Mononuclear cell (primary cell): ENCODE measurements around the gene KIF5A. TPM values are rescaled to one million over a fixed set of nuclear protein-coding genes. Genes with fewer than 3 reads are reported as not detected.
A peak's percentile ranks its signal among the peaks of the same experiment; 100 is the strongest.
"Not testable (repeated sequence)": the region's sequence is repeated elsewhere in the genome, so short reads cannot be mapped to it uniquely, and the experiment has no call there.

Source experiments
- H3K27me3 ChIP-seq: 2 replicates; pipeline ENCODE4 v1.6.0; 2011; ENCODE audit warnings: low read length, control low read depth; ENCODE audit not compliant: insufficient read depth
- H3K4me1 ChIP-seq: 2 replicates; pipeline ENCODE4 v1.5.1; 2011; ENCODE audit warnings: mild to moderate bottlenecking, low read length, control low read depth; ENCODE audit not compliant: insufficient read depth
- H3K4me3 ChIP-seq: 2 replicates; pipeline ENCODE4 v1.5.1; 2011; ENCODE audit warnings: mild to moderate bottlenecking, low read length, moderate library complexity
- H3K9me3 ChIP-seq: 2 replicates; pipeline ENCODE4 v1.5.1; 2011; ENCODE audit warnings: low read depth, mild to moderate bottlenecking, control low read depth, low read length
- total RNA-seq: library from RNA; depleted of rRNA; stranded (reverse); fragments of >200 nt; gene quantifications from one replicate; pipeline ENCODE4 v1.2.3, GENCODE V29; 2012

Gene KIF5A
- 0.21 TPM for total RNA-seq

DNA sequence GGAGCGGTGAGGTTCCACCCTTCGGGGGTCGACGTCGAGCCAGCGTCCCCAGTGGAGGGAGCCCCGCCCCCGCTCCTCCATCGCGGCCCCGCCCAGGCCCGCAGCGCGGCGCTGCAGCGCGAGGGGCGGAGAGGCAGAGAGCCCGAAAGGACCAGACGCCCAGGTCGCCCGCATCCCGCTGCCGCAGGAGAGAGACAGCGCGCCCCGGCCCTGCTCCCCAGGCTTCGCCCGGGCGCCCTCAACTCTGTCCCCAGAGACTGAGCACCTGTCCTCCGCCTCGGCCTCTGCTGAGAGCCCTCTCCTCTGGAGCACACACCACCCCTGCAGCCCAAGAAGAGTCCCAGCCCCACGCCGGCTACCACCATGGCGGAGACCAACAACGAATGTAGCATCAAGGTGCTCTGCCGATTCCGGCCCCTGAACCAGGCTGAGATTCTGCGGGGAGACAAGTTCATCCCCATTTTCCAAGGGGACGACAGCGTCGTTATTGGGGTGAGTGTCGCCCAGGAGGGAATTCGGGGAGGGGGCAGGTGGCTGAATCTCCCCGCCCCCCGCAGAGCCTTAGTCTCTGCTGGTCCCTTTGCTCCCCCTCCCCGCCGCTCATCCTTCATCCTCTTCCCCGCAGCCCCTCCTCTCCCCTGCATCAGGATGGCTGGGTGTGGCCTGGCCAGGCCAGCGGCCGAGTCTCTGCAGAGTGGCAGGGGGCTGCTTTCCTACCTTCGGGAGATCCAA, at the start of gene KIF5A:
TSS of gene KIF5A (plus strand) at position 136 of the 732 bp plus-strand sequence. CDS start at position 364, 228 bp downstream.
- Histone ChIP-seq H3K9me3 (no peaks in the 10 kb centered on the region), H3K4me3 (peak within 1 kb of the TSS; percentile 21), H3K27me3 (peaks cover 27% of the 10 kb centered on the region), H3K4me1 (peaks cover 16% of the 10 kb centered on the region)

DNA sequence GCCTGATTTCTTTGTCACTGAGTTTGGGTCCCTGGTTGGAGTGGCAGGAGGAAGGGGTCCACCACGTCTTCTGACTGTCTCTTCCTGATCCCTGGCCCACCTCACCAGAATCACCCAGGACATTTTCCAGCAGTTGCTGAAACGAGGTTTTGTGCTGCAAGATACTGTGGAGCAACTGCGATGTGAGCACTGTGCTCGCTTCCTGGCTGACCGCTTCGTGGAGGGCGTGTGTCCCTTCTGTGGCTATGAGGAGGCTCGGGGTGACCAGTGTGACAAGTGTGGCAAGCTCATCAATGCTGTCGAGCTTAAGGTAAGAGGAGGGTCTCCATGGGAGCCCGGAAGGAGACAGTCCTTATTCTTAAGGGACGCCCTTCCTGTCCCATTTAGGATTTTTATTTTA, 49.6 kb upstream of the KIF5A start:
- no peak overlapping the region for H3K4me3 ChIP-seq
- no peaks in the 10 kb centered on the region for H3K4me1 ChIP-seq
- H3K27me3 ChIP-seq, result no peaks in the 10 kb centered on the region
- H3K9me3 ChIP-seq, result no peaks in the 10 kb centered on the region

DNA sequence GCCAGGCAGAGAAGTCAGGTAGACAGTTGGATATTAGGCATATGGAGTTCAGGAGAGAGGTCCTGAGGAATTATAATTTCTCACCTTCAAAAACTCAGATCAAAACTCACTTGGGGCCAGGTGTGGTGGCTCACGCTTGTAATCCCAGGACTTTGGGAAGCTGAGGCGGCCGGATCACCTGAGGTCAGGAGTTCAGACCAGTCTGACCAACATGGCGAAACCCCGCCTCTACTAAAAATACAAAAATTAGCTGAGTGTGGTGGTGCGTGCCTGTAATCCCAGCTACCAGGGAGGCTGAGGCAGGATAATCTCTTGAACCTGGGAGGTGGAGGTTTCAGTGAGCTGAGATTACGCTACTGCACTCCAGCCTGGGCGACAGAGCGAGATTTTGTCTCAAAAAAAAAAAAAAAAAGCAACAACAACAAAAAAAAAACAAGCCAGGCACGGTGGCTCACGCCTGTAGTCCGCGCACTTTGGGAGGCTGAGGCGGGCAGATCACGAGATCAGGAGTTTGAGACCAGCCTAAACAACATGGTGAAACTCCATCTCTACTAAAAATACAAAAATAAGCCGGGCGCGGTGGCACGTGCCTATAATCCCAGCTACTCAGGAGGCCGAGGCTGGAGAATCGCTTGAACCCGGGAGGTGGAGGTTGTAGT, 47.4 kb upstream of the KIF5A start:
- H3K4me1 ChIP-seq, H3K9me3 ChIP-seq, H3K4me3 ChIP-seq, H3K27me3 ChIP-seq: not testable (repeated sequence)

DNA sequence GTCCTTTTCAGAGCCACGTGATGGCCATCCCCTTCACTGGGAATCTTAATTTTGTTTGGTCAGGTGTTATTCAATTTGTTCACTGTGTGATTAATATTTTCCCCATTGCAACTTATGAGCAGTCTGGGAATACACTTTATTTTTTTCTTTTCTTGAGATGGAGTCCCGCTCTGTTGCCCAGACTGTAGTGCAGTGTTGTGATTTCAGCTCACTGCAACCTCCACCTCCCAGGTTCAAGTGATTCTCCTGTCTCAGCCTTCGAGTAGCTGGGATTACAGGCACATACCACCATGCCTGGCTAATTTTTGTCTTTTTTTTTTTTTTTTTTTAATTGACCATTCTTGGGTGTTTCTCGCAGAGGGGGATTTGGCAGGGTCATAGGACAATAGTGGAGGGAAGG, 43.3 kb upstream of the KIF5A start:
- H3K4me1 ChIP-seq, H3K9me3 ChIP-seq, H3K4me3 ChIP-seq, H3K27me3 ChIP-seq: not testable (repeated sequence)

DNA sequence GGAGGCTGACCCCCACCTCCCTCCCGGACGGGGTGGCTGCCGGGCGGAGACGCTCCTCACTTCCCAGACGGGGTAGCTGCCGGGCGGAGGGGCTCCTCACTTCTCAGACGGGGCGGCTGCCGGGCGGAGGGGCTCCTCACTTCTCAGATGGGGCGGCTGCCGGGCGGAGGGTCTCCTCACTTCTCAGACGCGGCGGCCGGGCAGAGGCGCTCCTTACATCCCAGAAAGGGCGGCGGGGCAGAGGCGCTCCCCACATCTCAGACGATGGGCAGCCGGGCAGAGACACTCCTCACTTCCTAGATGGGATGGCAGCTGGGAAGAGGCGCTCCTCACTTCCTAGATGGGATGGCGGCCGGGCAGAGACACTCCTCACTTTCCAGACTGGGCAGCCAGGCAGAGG, 42.0 kb upstream of the KIF5A start:
- H3K27me3 ChIP-seq, H3K4me3 ChIP-seq, H3K9me3 ChIP-seq, H3K4me1 ChIP-seq: not testable (repeated sequence)

DNA sequence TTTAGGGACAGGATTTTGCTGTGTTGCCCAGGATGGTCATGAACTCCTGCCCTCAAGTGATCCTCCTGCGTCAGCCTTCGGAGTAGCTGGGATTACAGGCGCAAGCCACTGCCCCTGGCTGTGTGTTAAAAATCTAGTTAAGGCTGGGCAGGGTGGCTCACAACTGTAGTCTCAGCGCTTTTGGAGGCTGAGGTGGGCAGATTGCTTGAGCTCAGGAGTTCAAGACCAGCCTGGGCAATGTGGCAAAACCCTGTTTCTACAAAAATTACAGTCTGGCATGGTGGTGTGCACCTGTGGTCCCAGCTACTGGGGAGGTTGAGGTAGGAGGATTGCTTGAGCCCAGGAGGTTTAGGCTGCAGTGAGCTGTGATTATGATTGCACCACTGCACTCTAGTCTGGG, 38.7 kb upstream of the KIF5A start:
- no peaks in the 10 kb centered on the region for H3K9me3 ChIP-seq
- no peaks in the 10 kb centered on the region for H3K27me3 ChIP-seq
- no peaks in the 10 kb centered on the region for H3K4me1 ChIP-seq
- H3K4me3 ChIP-seq, result no peak overlapping the region

DNA sequence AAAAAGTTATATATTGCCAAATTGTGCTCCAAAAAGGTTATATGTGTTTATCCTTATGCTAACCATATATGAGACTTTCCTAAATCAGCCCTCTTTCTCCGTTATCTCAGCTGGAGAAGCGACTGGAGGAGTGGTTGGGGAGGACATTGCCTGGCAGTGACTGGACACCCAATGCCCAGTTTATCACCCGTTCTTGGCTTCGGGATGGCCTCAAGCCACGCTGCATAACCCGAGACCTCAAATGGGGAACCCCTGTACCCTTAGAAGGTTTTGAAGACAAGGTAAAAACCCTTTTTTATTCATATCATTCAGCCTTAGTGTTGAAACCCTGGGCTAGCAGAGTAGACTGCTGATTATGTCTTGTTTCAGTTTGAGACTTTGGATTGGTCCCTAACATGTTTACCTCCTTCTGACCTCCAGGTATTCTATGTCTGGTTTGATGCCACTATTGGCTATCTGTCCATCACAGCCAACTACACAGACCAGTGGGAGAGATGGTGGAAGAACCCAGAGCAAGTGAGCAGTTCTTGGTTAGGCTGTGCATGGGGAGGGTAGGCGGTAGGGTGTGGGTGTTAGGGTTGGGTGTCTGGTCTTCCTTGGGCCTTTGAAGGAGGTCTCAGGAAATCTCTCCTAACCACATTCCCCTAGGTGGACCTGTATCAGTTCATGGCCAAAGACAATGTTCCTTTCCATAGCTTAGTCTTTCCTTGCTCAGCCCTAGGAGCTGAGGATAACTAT, 38.1 kb upstream of the KIF5A start:
- Histone ChIP-seq H3K4me1 (no peaks in the 10 kb centered on the region), H3K9me3 (no peaks in the 10 kb centered on the region), H3K4me3 (no peak overlapping the region), H3K27me3 (no peaks in the 10 kb centered on the region)

DNA sequence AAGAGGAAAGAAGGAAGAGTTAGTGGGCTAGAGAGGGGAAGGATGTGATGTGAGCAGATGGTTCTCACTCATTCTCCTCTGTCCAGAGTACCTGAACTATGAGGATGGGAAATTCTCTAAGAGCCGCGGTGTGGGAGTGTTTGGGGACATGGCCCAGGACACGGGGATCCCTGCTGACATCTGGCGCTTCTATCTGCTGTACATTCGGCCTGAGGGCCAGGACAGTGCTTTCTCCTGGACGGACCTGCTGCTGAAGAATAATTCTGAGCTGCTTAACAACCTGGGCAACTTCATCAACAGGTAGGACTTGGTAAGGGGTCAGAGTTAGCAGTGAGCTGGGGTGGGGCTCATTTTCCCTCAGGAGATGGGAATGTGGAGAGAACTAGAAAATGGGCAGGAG, 37.2 kb upstream of the KIF5A start:
- no peaks in the 10 kb centered on the region for H3K27me3 ChIP-seq
- no peaks in the 10 kb centered on the region for H3K9me3 ChIP-seq
- H3K4me1 ChIP-seq, result peaks cover under 1% of the 10 kb centered on the region
- no peak overlapping the region for H3K4me3 ChIP-seq

DNA sequence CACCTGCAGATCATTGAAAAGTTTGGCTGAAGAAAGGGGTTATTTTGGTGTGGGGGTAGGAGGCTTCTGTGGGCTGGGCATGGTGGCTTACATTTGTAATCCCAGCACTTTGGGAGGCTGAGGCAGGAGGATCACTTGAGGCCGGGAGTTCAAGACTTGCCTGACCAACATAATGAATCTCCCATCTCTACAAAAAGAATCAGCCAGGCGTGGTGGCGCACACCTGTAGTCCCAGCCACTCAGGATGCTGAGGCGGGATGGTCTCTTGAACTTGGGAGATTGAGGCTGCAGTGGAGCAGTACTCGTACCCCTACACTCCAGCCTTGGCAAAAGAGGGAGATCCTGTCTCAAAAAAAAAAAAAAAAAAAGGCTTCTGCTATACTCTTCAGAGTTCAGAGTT, 36.6 kb upstream of the KIF5A start:
- Histone ChIP-seq H3K27me3 (no peaks in the 10 kb centered on the region), H3K4me1 (peaks cover 7% of the 10 kb centered on the region), H3K4me3 (no peak overlapping the region), H3K9me3 (no peaks in the 10 kb centered on the region)

DNA sequence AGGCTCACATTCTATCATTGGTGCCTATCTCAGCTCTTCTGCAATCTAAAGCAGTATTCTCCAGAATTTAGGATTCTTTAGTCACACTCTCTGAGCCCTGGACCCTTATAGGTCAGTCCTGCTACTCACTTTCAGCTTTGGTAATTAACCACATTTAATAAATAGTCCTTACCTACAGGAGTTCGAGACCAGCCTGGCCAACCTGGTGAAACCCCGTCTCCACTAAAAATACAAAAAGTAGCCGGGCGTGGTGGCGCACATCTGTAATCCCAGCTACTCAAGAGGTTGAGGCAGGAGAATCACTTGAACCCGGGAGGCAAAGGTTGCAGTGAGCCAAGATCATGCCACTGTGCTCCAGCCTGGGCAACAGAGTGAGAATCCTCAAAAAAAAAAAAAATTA, 36.2 kb upstream of the KIF5A start:
- not testable (repeated sequence) for H3K27me3 ChIP-seq, H3K4me3 ChIP-seq, H3K9me3 ChIP-seq
- H3K4me1 ChIP-seq, result peaks cover 11% of the 10 kb centered on the region

DNA sequence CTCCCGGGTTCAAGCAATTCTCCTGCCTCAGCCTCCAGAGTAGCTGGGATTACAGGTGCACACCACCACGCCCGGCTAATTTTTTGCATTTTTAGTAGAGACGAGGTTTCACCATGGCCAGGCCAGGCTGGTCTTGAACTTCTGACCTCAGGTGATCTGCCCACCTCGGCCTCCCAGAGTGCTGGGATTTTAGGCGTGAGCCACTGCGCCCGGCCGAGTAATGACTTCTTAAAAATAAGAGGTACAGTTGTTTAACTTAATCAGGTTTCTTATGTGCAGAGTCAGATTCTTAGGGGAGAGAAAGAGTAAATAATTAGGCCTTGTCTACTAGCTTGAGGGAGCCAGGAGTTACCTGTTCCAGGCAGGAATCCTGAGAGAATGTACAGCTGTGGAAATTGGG, 35.6 kb upstream of the KIF5A start:
- H3K4me3 ChIP-seq, H3K27me3 ChIP-seq, H3K9me3 ChIP-seq: not testable (repeated sequence)
- H3K4me1 ChIP-seq, result peaks cover 17% of the 10 kb centered on the region

DNA sequence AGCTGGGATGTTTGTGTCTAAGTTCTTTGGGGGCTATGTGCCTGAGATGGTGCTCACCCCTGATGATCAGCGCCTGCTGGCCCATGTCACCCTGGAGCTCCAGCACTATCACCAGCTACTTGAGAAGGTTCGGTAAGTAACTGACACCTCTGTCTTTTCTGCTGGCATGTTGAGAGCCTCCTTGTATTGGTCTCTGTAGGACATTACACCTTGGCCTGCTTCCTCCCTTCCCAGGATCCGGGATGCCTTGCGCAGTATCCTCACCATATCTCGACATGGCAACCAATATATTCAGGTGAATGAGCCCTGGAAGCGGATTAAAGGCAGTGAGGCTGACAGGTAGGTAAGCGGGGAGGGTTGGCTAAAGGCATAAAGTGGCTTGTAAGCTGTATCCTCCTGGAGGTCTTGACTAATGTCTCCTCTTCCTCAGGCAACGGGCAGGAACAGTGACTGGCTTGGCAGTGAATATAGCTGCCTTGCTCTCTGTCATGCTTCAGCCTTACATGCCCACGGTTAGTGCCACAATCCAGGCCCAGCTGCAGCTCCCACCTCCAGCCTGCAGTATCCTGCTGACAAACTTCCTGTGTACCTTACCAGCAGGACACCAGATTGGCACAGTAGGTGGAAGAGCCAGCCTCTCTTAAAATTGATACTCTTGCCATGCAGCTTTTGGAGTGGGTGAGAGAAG, 35.0 kb upstream of the KIF5A start:
- H3K4me3 ChIP-seq, result no peak overlapping the region
- peaks cover 23% of the 10 kb centered on the region for H3K4me1 ChIP-seq
- H3K27me3 ChIP-seq, result no peaks in the 10 kb centered on the region
- H3K9me3 ChIP-seq, result no peaks in the 10 kb centered on the region

DNA sequence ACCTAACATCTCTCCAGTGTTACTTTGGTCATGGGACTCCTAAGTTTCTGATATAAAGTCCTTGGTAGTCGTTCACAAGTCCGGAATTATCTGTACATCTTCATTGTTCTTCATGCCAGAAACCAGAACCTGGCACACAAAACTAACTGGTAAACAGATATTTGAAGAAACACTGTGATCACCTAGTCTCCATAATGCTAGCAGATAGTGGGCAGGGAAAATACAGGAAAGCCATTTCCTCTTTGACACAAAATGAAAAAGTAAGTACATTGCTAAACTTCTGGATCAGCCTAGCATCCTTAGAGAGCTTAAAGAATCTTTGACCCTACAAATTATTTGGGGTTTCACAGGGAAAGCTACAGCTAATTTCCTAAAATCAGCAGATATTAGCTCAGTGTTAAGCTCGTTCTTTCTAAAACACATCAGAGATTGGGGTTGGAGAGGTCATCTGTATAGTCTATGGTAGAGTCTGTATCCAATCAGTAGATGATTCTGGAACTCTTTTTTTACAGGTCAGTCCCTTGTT, 34.4 kb upstream of the KIF5A start:
- Histone ChIP-seq H3K9me3 (no peaks in the 10 kb centered on the region), H3K27me3 (no peaks in the 10 kb centered on the region), H3K4me3 (no peak overlapping the region), H3K4me1 (peaks cover 25% of the 10 kb centered on the region)

DNA sequence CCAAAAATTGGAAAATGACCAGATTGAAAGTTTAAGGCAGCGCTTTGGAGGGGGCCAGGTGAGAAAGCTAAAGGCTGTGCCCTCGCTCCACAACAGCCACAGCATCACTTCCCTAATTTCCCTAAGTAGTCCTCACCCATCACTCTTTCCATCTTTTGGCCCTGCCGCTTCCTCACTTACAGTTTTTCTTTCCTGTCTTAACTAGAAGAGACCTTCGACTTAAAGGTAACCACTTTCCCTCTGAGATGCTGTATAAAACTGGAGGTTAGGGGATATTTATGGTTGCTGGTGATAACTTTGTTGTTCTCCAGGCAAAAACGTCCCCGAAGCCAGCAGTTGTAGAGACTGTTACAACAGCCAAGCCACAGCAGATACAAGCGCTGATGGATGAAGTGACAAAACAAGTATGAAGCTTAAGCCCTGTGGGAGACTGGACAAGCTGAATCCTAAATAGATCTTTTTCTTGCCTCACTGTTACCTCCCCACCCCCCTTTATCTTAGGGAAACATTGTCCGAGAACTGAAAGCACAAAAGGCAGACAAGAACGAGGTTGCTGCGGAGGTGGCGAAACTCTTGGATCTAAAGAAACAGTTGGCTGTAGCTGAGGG, 33.8 kb upstream of the KIF5A start:
- H3K27me3 ChIP-seq, result no peaks in the 10 kb centered on the region

More for the DNA sequence above, 33.8 kb upstream of the KIF5A start:
- Histone ChIP-seq H3K4me3 (no peak overlapping the region), H3K9me3 (no peaks in the 10 kb centered on the region), H3K4me1 (peaks cover 28% of the 10 kb centered on the region)
